Astrocyte (in vitro differentiated cells and primary cell): ENCODE results near the gene GPR34. TPM values are rescaled to one million over a fixed set of nuclear protein-coding genes. Genes with fewer than 3 reads are reported as not detected.
"Not testable (repeated sequence)": the region's sequence is repeated elsewhere in the genome, so short reads cannot be mapped to it uniquely, and the experiment has no call there.

Experiments
- DNase-seq: peaks from one replicate; pipeline ENCODE4 v3.0.0-alpha.2; 2010; ENCODE audit warnings: low read depth
- FAIRE-seq: peaks from 2 replicates; lab custom pipeline; 2011; peaks lifted over from hg19 to GRCh38; lab: Jason Lieb, UNC
- H2AFZ ChIP-seq: 2 replicates; pipeline ENCODE4 v1.6.0; 2012; ENCODE audit warnings: low read depth, low read length, inconsistent platforms
- H3K27ac ChIP-seq: 2 replicates; pipeline ENCODE4 v1.5.1; 2011; ENCODE audit warnings: low read depth, low read length, inconsistent platforms
- H3K27me3 ChIP-seq: 2 replicates; pipeline ENCODE4 v1.6.0; 2011; ENCODE audit warnings: low read length, inconsistent platforms; ENCODE audit not compliant: insufficient read depth
- H3K36me3 ChIP-seq: 2 replicates; pipeline ENCODE4 v1.5.1; 2011; ENCODE audit warnings: low read length, inconsistent platforms; ENCODE audit not compliant: insufficient read depth
- H3K4me1 ChIP-seq: 2 replicates; pipeline ENCODE4 v1.5.1; 2011; ENCODE audit warnings: low read length, inconsistent platforms; ENCODE audit not compliant: insufficient read depth
- H3K4me2 ChIP-seq: 2 replicates; pipeline ENCODE4 v1.6.0; 2012; ENCODE audit warnings: low read length, inconsistent platforms
- H3K4me3 ChIP-seq: 2 replicates; pipeline ENCODE4 v1.5.1; 2011; ENCODE audit warnings: low read depth, mild to moderate bottlenecking, low read length, inconsistent platforms; ENCODE audit not compliant: insufficient read depth
- H3K79me2 ChIP-seq: 2 replicates; pipeline ENCODE4 v1.6.0; 2012; ENCODE audit warnings: mild to moderate bottlenecking, low read length, inconsistent platforms; ENCODE audit not compliant: insufficient read depth
- H3K9ac ChIP-seq: 2 replicates; pipeline ENCODE4 v1.6.0; 2012; ENCODE audit warnings: mild to moderate bottlenecking, low read length, inconsistent platforms
- H3K9me3 ChIP-seq: 2 replicates; pipeline ENCODE4 v1.5.1; 2012; ENCODE audit warnings: low read depth, mild to moderate bottlenecking, low read length, inconsistent platforms; ENCODE audit not compliant: insufficient read depth
- H4K20me1 ChIP-seq: 2 replicates; pipeline ENCODE4 v1.6.0; 2012; ENCODE audit warnings: low read length, inconsistent platforms; ENCODE audit not compliant: insufficient read depth
- H3K27ac Mint-ChIP-seq: one replicate; pipeline ENCODE4 v1.8.0; 2021; ENCODE audit warnings: mild to moderate bottlenecking, mixed read lengths; ENCODE audit not compliant: unreplicated experiment
- H3K27me3 Mint-ChIP-seq: one replicate; pipeline ENCODE4 v1.8.0; 2021; ENCODE audit warnings: low read depth, mixed read lengths; ENCODE audit not compliant: unreplicated experiment
- H3K36me3 Mint-ChIP-seq: one replicate; pipeline ENCODE4 v1.8.0; 2021; ENCODE audit warnings: low read depth, mixed read lengths; ENCODE audit not compliant: unreplicated experiment
- H3K4me1 Mint-ChIP-seq: one replicate; pipeline ENCODE4 v1.8.0; 2021; ENCODE audit warnings: low read depth, mixed read lengths; ENCODE audit not compliant: unreplicated experiment
- H3K4me3 Mint-ChIP-seq: one replicate; pipeline ENCODE4 v1.8.0; 2021; ENCODE audit warnings: mild to moderate bottlenecking, moderate library complexity, mixed read lengths; ENCODE audit not compliant: unreplicated experiment
- H3K9me3 Mint-ChIP-seq: one replicate; pipeline ENCODE4 v1.8.0; 2021; ENCODE audit warnings: mild to moderate bottlenecking, mixed read lengths; ENCODE audit not compliant: unreplicated experiment
- EZH2 ChIP-seq: IDR thresholded peaks from 2 replicates; pipeline ENCODE4 v1.6.1; 2012; ENCODE audit warnings: mild to moderate bottlenecking, low read length, inconsistent platforms; ENCODE audit not compliant: insufficient read depth
- total RNA-seq: library from RNA; stranded (reverse); gene quantifications from 2 replicates; pipeline ENCODE4 v1.2.1, GENCODE V29; 2021
- TF ChIP-seq, protein P1 (sequence below): IDR thresholded peaks from 2 replicates; pipeline ENCODE4 v1.5.1; 2011; ENCODE audit warnings: low read depth, mild to moderate bottlenecking, inconsistent platforms, low read length, moderate library complexity; ENCODE audit not compliant: insufficient read depth

Gene GPR34
- total RNA-seq, 1 donor from 2014 or later: not detected

DNA sequence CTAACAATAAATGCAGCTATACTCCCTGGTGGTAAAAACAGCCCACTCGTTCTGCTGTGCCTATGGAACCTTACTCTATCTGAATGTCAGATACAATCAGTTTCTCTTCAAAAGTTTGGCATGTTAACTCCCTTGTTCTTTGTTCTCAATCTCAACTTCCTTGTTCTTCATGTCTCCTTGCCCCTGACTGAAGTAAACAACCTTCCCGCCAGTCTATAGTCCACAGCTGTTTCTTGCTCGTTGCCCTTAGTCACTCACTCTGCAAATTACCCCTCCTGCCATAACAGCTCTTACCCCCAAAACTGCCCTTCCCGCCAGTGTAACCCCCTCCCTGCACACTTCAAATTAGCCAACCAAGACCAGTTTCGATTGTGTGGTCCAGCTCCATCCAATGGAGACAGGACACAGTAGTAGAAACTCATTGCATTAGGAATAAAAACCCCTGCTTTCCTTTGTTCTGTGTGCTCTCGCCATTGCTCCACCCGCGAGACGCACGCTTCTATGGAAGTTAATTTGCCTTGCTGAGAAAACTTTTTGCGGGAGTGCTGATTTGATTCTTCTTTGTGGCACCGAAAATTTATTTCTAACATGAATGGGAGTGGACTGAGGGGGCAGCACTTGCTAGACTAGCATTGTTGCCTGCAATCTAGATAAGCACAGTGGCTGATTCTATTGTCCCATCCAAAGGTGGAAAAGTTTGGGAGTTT, 28.1 kb downstream of the GPR34 start:
- Histone ChIP-seq H3K36me3 (no peaks in the 10 kb centered on the region), H3K4me1 (no peaks in the 10 kb centered on the region), H4K20me1 (no peaks in the 10 kb centered on the region), H3K79me2 (no peaks in the 10 kb centered on the region), H2AFZ (no peak overlapping the region), H3K27me3 (no peaks in the 10 kb centered on the region), H3K4me3 (no peak overlapping the region), H3K27ac (no peak overlapping the region), H3K4me2 (no peak overlapping the region), H3K9ac (no peak overlapping the region), H3K9me3 (no peaks in the 10 kb centered on the region)
- no peak for FAIRE-seq
- Mint-ChIP-seq H3K4me3 (no peak overlapping the region), H3K27me3 (no peaks in the 10 kb centered on the region), H3K36me3 (peaks cover 12% of the 10 kb centered on the region), H3K27ac (no peak overlapping the region), H3K4me1 (peaks cover 9% of the 10 kb centered on the region), H3K9me3 (peaks cover 5% of the 10 kb centered on the region)
- DNase-seq: no peak
- TF ChIP-seq EZH2: no peak
- TF ChIP-seq, protein P1, sequence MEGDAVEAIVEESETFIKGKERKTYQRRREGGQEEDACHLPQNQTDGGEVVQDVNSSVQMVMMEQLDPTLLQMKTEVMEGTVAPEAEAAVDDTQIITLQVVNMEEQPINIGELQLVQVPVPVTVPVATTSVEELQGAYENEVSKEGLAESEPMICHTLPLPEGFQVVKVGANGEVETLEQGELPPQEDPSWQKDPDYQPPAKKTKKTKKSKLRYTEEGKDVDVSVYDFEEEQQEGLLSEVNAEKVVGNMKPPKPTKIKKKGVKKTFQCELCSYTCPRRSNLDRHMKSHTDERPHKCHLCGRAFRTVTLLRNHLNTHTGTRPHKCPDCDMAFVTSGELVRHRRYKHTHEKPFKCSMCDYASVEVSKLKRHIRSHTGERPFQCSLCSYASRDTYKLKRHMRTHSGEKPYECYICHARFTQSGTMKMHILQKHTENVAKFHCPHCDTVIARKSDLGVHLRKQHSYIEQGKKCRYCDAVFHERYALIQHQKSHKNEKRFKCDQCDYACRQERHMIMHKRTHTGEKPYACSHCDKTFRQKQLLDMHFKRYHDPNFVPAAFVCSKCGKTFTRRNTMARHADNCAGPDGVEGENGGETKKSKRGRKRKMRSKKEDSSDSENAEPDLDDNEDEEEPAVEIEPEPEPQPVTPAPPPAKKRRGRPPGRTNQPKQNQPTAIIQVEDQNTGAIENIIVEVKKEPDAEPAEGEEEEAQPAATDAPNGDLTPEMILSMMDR: no peak

DNA sequence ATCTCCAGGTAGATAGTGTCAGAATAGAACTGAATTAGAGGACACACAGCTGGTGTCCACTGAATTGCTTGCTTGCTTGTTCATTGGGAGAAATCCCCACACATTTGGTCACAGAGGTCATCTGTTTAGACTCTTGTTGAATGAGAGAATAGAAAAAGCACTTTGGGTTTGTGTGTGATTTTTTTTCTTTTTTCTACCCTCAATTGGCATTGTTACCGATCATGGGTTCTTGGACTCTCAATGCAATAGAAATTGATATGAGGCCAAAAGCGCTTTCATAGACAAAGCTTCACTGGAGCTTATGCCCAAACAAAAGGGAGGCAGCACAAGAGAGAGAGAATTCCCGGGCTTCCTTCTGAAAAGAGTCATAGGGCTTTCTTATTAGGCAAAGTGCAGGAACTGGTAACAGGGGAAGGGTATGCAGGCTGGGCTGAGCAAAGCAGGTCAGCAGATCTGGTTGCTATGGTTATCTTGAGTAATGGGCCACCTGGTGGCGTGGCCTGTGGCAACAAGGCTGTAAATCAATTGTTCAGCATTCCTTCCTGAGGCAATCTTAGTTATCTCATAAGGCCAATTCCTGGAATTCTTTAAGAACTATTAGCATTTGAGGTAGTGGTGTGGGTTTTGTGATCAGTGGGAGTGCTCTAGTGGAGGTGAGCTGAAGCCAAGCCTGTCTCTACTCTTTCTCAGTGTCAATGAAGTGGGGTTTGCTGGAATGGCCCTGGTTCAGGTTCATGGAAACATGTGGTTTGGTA, 29.9 kb downstream of the GPR34 start:
- H4K20me1 ChIP-seq: no peaks in the 10 kb centered on the region
- peaks cover 12% of the 10 kb centered on the region for H3K36me3 Mint-ChIP-seq
- peak; percentile 41 for FAIRE-seq
- no peak overlapping the region for H3K27ac ChIP-seq
- H3K4me1 Mint-ChIP-seq: peaks cover 16% of the 10 kb centered on the region
- H3K4me3 ChIP-seq: no peak overlapping the region
- peaks cover 5% of the 10 kb centered on the region for H3K9me3 Mint-ChIP-seq
- no peaks in the 10 kb centered on the region for H3K9me3 ChIP-seq
- H3K27me3 ChIP-seq: no peaks in the 10 kb centered on the region
- H3K27ac Mint-ChIP-seq: peak overlapping the region; percentile 77
- H3K79me2 ChIP-seq: no peaks in the 10 kb centered on the region
- H3K4me2 ChIP-seq: no peak overlapping the region
- no peaks in the 10 kb centered on the region for H3K4me1 ChIP-seq
- H3K9ac ChIP-seq: no peak overlapping the region
- no peaks in the 10 kb centered on the region for H3K36me3 ChIP-seq
- TF ChIP-seq, protein P1: no peak
- TF ChIP-seq EZH2: no peak
- H3K27me3 Mint-ChIP-seq: no peaks in the 10 kb centered on the region
- H2AFZ ChIP-seq: no peak overlapping the region
- DNase-seq: peak; percentile 67
- no peak overlapping the region for H3K4me3 Mint-ChIP-seq

DNA sequence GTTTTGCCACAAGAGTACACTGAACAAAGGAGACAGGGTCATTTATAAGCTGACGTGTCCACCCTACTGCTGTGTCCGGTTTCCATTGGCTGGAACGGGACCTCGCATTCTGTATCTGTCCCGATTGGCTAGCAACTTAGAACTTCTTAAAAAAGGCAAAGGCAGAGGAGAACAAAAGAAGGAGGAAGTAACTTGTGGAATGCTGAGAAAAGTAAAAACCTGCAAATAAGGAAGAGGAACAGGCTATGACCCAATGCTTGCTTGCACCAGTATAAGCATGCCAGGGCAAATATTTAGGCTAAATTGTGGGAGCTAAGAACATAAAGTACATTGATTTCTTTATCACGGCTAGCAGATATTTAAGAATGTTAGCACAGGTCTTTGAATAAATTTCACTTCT, 30.8 kb downstream of the GPR34 start:
- H3K4me3 ChIP-seq, H3K4me1 ChIP-seq, H3K27me3 Mint-ChIP-seq, H3K36me3 Mint-ChIP-seq, FAIRE-seq, H3K9me3 ChIP-seq, H3K36me3 ChIP-seq, H3K9me3 Mint-ChIP-seq, H3K4me3 Mint-ChIP-seq, H4K20me1 ChIP-seq, H3K27me3 ChIP-seq, H3K27ac ChIP-seq, H2AFZ ChIP-seq, H3K9ac ChIP-seq, H3K79me2 ChIP-seq, H3K4me2 ChIP-seq, DNase-seq: not testable (repeated sequence)
- Mint-ChIP-seq H3K27ac (peak overlapping the region; percentile 77), H3K4me1 (peaks cover 16% of the 10 kb centered on the region)
